Measurements from ENCODE around the gene ITGB3.

Gene ITGB3

DNA sequence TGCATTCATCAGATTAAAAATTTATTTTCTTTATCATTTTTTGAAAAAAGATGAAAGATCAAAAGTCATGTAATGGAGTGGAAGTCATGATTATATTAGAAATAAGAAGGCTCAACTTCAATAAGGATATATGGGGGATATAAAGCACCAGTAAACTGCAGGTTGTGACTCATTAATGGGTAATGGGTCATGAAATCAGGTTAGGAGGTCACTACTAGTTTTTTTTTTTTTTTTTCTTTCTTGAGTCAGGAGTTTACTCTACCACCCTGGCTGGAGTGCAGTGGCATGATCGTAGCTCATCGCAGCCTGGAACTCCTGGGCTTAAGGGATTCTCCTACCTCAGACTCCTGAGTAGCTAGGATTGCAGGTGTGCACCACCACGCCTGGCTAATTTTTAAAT lies 84.4 kb downstream of the ITGB3 start:
- Mint-ChIP-seq H3K4me3 (no peak overlapping the region), H3K4me1 (ENCODE audit: low read depth in 2 of 2) (no peaks in the 10 kb centered on the region), H3K36me3 (ENCODE audit: insufficient read depth) (peaks cover 5% of the 10 kb centered on the region), H3K27ac (no peak overlapping the region), H3K27me3 (no peaks in the 10 kb centered on the region), H3K9me3 (no peaks in the 10 kb centered on the region)
- no peak for DNase-seq
- no peak for ATAC-seq (replicated peaks)

DNA sequence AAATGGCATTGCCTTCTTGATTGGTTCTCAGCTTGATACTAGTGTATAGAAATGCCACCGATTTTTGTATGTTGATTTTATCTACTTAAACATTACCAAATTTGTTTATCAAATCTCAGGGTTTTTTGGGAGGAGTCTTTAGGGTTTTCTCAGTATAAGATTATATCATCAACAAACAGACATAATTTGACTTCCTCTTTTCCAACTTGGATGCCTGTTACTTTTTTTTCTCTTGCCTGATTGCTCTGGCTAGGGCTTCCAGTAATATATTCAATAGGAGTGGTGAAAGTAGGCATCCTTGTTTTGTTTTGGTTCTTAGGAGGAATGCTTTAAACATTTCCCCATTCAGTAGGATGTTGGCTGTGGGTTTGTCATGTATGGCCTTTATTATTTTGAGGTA lies 99.2 kb downstream of the ITGB3 start:
- Mint-ChIP-seq H3K4me3 (no peak overlapping the region), H3K27ac (no peak overlapping the region), H3K4me1 (ENCODE audit: low read depth in 2 of 2) (no peaks in the 10 kb centered on the region), H3K9me3 (no peaks in the 10 kb centered on the region), H3K36me3 (ENCODE audit: insufficient read depth) (no peaks in the 10 kb centered on the region), H3K27me3 (peaks cover 0 to 9% of the 10 kb centered on the region in 2 donors)
- no peak for ATAC-seq (replicated peaks)
- no peak for DNase-seq

- DNase-seq (no peak), ATAC-seq (replicated peaks) (no peak)
- H3K27me3 Mint-ChIP-seq = peaks cover 0 to 9% of the 10 kb centered on the region in 2 donors
- H3K9me3 Mint-ChIP-seq = no peaks in the 10 kb centered on the region
- no peaks in the 10 kb centered on the region for H3K4me1 Mint-ChIP-seq (ENCODE audit: low read depth in 2 of 2)
- H3K4me3 Mint-ChIP-seq = no peak overlapping the region
- no peaks in the 10 kb centered on the region for H3K36me3 Mint-ChIP-seq (ENCODE audit: insufficient read depth)
- no peak overlapping the region for H3K27ac Mint-ChIP-seq
Measured at GRCh38 chr17:47358652-47359051, 105.0 kb downstream of the ITGB3 start.
